Heart left ventricle (tissue), 13 donors: ENCODE data around the gene BEST3.

ENCODE experiments used
- POLR2A ChIP-seq, 2 donors: fragments of 450-650 bp; IDR thresholded peaks; one replicate each; pipeline ENCODE4 v1.6.1; 2017; ENCODE audit warnings: antibody characterized with exemption in 2 of 2, mild to moderate bottlenecking in 2 of 2, moderate library complexity in 2 of 2
- TF ChIP-seq, protein P1 (sequence below), 12 donors: fragments of 200-600 bp; sonication (generic) in 4 of 12; IDR thresholded peaks; one replicate each; pipeline versions ENCODE4 v1.5.0 to v1.8.0; 2018 to 2022; ENCODE audit warnings: antibody characterized with exemption in 12 of 12, mild to moderate bottlenecking in 5 of 12
- donor health status: ischemic (EF 13 %, LVEDD 7.1; RV severe dilation, severe dysfunction).
- donor health status: DM: no; HTN: yes; CAD: no.
- donor health status: DM: no; HTN: no; CAD: no.
- donor health status: ischemic (EF 25% LVEDD 6.9; RV normal size, moderate dysfunction).
- donor health status: ischemic (EF 25% LVEDD 5.7; RV mildly dilated, moderate dysfunction).
- donor health status: ischemic (EF 35%, LVEDD 5.7; RV mildly dilated, moderate dysfunction).
- donor health status: nonischemic (EF 11% LVEDD 7.7; RV severe dilation, severe dysfunction).
- donor health status: DM: yes; HTN: yes; CAD: no.
- donor health status: PGD.
- donor health status: ischemic (EF 29% LVEDD 5.4; RV normal size, mild dysfunction).
- donor health status: nonischemic (EF 23%, LVEDD 6.1; RV moderate dilation, normal function).

DNA sequence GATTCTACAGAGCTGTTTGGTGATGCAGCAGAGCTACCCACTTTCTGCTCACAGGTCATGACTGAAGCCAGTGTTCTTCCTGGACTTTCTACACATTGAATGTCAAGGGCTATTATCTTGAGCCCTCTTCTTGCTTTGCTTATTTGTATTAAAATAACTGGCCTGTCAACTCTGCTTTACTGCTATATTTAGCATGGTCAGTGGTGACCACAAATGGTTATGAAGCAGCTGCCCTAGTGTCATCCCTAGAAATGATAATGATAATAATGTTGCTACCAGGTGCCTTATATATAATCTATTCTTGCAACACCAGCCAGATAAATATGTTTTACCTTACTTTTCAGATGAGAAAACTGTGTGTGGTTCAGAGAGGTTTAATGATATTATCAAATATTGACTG is 85.8 kb downstream of the BEST3 start:
- TF ChIP-seq, protein P1, sequence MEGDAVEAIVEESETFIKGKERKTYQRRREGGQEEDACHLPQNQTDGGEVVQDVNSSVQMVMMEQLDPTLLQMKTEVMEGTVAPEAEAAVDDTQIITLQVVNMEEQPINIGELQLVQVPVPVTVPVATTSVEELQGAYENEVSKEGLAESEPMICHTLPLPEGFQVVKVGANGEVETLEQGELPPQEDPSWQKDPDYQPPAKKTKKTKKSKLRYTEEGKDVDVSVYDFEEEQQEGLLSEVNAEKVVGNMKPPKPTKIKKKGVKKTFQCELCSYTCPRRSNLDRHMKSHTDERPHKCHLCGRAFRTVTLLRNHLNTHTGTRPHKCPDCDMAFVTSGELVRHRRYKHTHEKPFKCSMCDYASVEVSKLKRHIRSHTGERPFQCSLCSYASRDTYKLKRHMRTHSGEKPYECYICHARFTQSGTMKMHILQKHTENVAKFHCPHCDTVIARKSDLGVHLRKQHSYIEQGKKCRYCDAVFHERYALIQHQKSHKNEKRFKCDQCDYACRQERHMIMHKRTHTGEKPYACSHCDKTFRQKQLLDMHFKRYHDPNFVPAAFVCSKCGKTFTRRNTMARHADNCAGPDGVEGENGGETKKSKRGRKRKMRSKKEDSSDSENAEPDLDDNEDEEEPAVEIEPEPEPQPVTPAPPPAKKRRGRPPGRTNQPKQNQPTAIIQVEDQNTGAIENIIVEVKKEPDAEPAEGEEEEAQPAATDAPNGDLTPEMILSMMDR (IDR thresholded peaks at IDR 0.05): no peak
- TF ChIP-seq POLR2A (IDR thresholded peaks at IDR 0.05): no peak
